GM21526 (cell line): ENCODE results near the gene TLE5.
"Not testable (repeated sequence)": the region's sequence is repeated elsewhere in the genome, so short reads cannot be mapped to it uniquely, and the experiment has no call there.

ENCODE experiments used
- ATAC-seq: cut with Tn5 transposase; IDR thresholded peaks from one replicate; pipeline ENCODE4 v1.9.1; 2021; ENCODE audit warnings: moderate library complexity; ENCODE audit not compliant: unreplicated experiment, low FRiP score

The TLE5 gene

DNA sequence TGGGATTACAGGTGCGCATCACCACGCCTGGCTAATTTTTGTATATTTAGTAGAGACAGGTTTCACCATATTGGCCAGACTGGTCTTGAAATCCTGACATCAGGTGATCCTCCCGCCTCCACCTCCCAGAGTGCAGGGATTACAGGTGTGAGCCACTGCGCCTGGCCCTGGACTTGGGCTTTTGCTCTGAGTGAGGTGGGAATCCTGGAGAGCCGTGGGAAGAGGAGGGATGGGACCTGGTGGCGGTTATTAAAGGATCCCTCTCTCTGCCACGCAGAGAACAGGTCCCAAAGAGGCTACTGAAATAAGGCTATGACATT lies 1.7 kb upstream of the TLE5 start:
- ATAC-seq = no peak

DNA sequence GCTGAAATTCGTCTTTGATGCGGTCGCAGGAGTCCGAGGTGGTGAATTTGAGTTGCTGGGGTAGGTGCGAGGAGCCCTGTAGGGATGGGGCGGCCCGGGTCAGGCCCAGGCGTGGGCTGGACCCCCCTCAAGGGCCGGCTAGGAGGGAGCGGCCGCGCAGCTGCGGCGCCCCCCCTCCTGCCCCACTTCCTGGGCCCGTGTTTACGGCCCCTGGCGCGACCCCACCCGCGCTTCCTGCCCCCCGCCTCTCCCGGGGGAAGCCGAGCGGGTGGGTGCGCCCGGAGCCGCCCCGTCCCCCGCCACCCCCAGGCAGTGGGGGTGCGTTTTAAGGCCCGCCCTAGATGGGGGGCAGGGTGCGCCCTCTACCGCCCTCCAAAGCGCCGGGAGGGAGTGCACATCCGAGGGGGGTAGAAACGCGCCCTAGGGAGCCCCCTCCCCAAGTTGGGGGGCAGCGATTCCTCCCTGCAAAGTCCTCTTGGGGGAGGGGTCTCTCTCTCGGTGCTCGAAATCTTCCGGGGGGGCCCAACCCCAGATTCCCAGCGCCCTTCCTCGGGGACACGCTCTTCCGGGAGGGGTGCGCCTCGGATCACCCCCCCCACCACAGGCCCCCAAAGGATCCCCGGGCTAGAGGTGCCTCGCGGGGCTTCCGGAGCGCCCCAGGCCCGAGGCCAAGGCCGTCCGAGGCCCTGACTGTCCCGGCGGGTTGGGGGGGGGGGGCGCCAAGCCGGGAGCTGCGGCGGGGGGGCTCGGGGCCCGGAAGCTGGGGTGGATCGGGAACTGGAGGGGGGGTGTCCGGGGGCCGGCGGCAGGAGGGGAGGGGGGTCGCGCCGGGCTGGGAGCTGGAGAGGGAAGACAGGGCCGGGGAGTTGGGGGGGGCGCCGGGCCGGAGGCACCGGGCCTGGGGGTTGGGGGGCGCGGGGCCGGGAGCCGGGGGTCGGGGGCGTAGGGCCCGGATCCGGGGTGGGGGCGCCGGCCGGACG lies 823 bp downstream of the TLE5 start:
- no peak for ATAC-seq

DNA sequence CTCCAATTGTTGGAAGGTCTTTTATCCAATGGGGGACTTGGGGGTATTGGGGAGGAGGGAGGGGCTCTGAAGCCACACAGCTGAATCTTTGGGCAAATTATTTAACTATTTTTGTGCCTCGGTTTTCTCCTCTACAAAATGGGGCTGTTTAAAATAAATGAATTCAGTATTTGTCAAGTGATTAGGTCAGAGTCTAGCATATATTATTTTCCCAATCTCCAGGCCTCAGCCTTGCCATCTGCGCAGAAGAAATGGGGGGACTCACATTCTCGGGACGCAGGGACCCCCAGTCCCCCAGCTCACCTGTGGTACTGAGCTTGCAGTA lies 1.5 kb downstream of the TLE5 start:
- ATAC-seq = no peak

DNA sequence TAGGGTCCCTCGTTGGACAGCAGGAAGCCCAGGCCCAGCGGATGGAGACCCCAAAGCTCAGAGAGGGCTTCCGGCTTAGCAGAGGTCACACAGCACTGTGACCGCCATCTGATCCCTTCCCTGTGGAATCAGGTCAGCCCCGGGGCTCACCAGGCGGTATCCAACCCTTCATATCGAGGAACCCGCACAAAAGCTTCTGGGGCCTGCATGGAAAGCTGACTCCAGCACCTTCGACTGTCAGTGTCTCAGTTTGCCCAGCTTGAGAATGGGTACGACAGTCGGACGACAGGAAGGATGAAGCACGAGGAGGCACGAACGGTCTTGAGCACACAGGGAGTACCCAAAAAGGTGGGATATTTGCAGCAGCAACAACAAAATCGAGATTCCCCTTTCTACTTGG lies 2.6 kb downstream of the TLE5 start:
- no peak for ATAC-seq

DNA sequence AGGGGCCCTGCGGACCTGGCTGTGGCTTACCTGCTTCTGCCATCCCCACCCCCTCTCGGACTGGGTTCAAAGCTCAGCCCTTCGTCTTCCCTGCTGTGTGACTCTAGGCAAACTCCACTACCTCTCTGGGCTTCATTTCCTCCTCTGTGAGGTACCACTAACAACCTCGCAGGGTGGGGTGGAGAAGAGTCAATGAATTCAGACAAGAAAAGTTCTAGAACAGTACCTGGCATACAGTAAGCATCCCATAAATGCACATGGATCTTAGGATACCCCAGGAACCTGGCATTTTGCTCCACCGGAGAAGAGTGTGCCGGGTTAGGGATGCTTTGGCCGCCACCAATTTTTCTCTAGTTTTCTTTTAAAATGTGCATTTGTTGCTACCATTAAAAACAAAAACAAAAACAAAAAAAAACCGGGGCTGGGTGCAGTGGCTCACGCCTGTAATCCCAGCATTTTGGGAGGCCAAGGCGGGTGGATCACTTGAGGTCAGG lies 3.4 kb downstream of the TLE5 start:
- ATAC-seq = no peak

DNA sequence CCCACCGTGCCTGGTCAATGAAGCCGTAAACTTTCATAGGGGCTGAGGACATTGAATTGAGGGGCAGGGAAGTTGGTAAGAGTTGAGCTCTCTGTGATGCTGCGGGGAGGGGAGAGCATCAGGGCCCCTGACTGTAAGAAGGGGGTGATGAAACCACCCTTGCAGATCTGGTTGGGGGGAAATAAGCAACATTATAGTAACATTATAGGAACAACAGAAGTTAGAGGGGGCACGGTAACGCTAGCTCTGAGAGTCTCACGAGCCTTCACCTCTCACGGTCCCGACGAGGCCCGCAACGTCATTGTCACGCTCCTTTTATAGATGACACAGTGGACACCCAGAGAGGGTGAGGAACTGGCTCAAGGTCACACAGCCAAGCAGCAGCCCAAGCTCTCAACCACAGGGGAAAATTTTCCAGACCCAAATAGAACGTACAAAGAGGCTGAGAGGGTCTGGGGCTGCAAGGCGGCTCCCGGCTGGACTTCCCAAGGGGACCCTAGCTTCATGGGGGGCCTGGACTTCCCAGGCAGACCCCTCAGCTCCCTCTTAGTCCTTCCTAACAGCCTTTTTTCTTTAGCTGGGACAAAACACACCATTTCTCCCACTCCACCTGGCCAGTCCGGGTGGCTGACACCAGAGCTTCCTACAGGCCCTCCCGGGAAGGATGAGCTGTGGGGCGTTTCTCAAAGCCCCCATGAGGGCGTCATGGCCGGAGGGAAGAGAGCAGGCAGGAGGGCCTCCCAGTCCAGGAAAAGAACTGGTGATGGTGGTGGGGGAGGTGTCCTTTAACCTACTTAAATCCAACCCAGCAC lies 4.1 kb downstream of the TLE5 start:
- no peak for ATAC-seq

DNA sequence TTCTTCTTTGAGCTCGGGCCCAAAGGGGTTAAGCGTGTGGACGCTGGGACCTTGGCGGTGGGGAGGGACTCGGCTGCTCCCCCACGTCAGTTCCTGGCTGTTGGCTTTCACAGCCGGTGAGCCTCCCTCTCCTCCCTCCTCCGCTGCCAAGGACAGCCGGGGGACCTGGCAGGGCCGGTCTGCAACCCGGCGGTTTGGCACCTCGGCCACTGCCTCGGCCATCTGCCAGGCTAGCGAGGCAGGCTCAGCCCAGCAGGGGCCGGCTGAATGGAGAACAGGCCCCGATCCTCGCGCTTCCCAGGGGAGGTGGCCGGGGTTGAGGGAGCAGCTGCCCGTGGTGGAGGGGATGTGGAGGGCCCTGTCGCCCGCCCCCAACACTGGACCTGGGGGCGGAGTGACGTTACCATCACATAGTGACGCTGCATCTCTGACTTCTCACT lies 5.0 kb downstream of the TLE5 start:
- ATAC-seq = no peak

DNA sequence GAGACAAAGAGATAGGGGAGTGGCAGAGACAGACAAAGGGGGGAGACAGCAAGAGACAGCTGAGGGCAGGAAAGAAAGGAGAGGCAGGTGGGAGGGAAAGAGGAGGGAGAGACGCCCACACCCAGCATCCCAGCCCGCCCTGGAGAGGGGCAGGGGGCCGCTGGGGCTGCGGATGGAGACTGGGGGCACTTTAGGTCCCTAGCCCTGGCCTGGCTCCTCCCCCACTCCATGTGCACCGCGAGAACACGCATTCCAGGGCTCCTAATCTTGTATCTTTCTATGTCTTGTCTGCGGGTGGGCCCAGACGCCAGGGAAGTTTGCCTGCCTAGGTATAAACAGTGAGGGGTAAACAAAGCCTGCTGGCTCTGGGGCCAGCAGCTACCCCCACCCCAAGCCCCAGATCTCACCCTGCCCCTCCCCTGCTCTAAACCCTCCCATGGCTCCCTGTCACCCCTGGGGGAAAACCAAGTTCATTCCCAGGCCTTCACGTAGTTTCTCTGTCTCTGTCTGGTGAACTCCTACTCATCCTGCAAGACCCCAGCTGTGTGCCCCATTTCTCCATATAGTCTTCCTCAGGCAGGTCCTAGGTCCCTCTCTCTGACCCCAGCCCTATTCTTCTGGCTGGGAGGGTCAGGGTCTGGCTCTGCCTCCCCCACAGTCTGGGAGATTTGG lies 5.7 kb downstream of the TLE5 start:
- ATAC-seq = no peak

DNA sequence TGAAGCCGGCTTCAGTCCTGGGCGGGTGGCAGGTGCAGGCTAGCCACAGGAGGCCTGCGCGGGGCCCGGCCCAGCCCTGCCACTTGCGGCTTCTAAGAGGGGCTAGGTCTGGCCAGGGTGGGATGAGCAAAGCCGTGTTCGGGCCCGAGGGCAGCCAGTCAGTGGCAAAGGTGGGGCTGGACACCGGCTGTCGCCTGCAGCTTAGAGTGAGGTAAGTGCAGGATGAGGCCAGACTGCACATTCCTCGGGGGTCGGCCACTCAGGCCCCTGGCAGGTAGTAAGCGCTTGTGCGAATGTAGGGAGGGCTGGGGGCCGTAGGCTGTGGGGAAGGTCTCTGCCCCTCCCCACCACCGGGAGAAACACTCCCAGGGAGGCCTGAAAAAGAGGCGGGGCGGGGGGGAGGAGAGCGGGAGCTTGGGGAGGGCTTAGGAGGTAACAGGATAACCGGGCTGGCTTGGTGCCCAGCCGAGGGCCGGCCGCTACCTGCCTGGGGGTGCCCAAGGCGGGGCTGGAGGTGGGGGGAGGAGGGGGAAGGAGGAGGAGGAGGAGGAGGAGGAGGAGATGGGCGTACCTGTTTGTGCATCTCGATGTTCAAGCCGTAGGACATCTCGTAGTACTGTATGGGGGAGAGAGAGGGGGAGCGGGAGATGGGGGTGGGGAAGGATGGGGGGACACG lies 6.4 kb downstream of the TLE5 start:
- ATAC-seq = no peak

DNA sequence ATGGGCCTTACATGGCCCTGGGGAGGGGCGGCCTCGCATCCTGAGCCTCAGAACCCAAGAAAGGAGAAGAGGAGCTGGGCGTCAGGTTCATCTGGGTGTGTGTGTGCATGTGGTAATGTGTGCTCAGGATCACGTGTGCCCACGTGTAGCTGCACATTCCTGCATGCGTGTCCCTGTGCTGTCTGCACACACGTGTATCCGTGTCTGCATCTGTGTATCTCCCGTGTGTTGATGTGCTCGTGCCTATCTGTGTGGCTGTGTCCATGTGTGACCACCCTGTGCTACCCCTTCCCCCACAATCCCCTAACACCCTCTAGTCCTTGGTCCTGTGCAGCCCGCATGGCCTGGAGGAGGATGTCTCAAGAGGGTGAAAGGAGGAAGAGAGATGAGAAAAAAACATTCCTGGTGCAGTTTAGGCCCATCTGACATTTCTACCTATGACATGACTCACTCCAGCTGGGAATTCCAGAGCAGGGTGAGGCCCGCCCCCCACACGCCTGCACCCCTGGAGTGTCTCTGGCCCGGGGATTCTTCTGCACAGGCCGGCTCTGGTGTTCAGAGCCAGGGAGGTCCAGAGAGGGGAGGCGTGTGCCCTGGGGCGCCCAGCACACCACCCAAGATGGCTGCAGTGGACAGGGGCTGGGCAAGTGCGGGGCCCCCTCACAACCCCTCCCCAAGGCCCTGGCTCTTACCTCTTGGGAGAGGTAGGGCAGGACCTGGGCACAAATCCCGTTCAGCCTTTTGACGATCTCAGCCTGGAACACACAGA lies 7.1 kb downstream of the TLE5 start:
- no peak for ATAC-seq

DNA sequence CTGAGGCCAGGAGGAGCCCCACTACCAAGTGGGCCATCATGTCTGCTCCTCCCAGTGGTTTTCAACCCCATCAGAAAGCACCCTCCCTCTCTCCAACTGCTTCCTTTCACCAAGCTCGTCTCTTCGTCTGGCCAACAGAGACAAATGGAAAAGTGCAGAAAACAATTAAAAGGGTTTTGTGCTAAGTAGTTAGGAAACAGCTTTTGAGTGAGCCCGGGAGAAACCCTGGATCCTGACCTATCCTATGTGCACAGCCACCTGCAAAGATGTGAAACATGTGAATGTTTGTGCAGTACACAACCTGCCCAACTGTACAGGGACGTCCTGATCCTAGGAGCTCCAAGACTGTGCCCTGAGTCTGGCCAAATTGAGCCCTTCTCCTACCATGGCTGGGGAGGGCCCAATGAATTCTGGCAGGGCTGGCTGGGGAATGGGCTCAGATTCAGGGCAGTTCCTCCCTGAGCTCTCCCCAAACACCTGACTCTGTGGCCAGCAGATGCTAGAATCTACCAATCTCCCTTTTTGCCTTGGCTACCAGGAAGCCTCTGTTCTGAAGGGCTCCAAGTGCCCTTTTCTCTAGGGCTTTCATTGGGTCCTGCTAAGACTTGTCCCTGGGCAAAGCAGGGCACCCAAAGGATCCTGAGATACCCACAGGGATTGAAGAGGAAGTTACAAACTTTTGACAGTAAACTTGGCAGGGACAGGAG lies 7.9 kb downstream of the TLE5 start:
- ATAC-seq = no peak

DNA sequence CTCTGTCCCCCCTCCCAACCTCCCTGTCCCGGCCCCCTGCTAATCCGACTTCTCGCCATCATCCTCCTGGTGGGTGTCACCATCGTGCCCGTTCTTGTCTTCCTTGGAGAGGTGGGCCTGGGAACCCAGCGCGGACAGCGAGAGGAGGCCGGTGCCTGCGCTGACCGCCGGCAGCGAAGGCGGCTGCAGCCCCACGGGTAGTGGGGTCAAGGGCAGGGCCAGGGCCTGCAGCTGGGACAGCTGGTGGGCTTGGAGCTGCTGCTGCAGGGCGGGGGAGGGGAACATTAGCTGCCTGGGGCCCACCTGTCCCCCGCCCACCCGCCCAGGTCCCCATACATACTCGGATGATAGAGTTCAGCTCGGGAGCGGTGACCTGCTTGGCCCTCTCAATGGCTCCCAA lies 8.5 kb downstream of the TLE5 start:
- ATAC-seq = no peak

DNA sequence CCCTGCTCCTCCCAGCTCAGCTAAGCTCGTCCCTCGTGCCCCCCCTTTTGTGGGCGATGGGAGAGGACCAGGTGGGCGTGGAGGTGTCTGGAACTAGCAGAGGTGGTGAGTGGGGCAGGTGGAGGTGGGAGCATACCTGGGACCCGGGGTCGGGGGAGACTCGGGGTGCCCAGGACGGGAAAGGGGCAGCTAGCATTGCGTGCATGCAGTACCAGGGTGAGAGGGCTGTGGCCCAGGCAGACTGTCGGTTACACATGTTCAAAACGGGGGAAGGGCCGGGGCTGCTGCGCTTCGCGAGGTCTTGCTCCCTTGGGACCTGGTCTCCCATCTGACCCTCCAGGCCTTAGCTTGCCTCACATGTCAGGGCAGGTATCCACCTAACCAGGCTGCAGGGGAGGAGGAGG lies 9.1 kb downstream of the TLE5 start:
- no peak for ATAC-seq

DNA sequence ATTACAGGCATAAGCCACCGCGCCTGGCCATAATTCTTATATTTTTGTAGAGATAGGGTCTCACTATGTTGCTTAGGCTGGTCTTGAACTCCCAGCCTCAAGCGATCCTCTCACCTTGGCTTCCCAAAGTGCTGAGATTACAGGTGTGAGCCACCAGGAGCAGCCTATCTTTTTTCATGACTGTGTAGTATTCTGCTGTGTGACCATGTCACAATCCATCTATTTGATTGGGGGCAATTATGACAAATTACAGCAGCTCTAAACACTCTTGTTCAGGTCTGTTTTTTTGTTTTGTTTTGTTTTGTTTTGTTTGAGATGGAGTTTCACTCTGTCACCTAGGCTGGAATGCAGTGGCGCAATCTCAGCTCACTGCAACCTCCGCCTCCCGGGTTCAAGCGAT lies 12.3 kb downstream of the TLE5 start:
- ATAC-seq = not testable (repeated sequence)

DNA sequence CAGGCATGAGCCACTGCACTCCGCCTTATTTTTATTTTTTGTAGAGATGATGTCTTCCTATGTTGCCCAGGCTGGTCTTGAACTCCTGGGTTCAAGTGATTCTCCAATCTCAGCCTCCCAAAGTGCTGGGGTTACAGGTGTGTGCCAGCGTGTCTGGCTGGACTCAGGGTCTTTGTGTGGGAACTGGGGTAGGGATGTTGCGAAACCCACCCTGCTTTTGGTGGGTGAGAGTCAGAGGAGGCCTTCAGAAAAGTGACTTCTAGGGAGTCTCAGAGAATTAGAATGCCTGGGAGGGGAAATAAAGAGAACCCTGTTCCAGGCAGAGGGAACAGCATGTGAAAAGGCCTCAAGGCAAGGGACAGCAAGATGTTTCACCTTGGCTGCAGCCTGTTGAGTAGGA lies 13.2 kb downstream of the TLE5 start:
- no peak for ATAC-seq

DNA sequence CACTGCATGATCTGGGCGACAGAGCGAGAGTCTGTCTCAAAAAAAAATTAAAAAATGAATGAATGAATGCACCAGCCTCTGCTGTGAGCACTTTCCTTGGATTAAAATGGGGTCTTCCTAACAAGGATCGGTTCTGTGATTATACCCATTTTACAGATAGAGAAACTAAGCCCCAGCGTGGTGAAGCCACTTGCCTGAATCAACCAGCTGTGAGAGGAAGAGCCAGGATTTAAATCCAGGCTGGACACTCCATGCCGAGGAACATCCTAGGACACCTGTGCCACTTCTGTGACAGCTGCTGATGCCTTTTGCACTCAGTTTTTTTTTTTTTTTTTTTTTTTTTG lies 14.1 kb downstream of the TLE5 start:
- no peak for ATAC-seq

DNA sequence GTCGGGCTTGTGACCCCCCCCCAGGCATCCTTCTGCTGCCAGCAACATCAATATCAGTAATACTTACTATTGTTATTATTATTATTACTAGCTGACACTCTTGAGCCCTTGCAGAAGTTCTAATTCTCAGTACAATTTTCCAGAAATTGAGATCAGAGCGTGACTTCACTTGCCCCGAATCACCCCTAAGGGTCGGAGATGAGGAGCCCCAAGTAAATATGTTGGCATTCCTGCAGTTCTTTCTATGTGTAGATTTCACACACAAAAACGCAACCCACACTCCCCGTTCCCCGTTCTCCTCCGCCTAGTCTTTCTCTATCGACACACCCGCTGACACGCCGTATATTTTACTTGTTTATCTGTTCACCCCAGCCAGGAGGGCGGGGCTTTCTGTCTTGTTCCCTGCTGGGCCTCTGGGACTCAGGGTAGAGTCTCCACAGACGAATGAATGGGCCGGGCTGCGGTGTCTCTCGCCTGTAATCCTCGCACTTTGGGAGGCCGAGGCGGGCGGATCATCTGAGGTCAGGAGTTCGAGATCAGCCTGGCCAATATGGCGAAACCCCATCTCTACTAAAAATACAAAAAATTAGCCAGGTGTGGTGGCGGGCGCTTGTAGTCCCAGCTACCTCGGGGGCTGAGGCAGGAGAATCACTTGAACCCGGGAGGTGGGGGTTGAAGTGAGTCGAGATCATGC lies 14.7 kb downstream of the TLE5 start:
- ATAC-seq = no peak

DNA sequence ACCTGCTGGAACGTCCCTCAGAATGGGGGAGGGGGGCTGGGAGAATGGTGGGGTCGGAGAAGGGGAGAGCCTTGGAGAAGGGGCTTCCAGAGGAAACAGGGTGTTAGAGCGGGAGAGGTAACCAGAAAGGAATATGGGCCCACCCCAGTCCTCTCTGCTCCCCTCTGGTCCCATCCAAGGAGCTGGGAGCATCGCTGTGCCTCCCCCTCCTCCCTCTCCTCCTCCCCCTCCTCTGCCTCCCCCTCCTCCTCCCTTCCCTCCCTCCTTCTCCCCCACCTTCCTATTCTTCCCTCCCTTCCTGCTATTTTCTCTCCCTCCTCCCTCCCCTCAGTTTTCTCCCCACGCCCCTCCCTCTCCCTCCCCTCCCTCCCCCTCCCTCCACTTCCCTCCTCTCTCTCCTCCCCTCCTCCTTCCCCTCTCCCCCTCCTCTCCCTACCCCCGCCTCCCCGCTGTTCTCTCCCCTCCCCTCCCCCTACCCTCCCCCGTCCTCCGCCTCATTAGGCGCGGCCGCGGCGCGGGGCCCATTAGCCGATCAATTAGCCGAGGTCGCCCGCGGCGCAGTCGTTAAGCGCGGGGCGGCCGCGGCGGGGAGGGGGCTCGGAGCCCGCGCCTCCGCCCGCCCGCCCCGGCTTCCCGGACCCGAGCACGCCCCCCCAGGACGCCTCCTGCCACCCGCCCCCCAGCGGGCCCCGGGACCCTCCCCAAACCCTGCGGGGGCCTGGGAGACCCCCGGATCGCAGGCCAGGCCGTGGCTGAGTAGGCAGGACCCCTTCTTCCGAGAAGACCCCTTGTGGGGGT lies 15.4 kb downstream of the TLE5 start:
- no peak for ATAC-seq
